GM18873 (cell line): Measurements from ENCODE around the gene PPP3R2.
"Not testable (repeated sequence)": the region's sequence is repeated elsewhere in the genome, so short reads cannot be mapped to it uniquely, and the experiment has no call there.

ENCODE experiments used
- ATAC-seq: cut with Tn5 transposase; IDR thresholded peaks from one replicate; pipeline ENCODE4 v1.9.1; 2021; ENCODE audit warnings: mild to moderate bottlenecking, moderate library complexity, moderate number of reproducible peaks; ENCODE audit not compliant: unreplicated experiment, low FRiP score

The PPP3R2 gene

GRCh38 chr9:101590901-101591300 lies 3.9 kb downstream of the PPP3R2 start:
- ATAC-seq: no peak

GRCh38 chr9:101590074-101590473 lies 4.7 kb downstream of the PPP3R2 start:
- ATAC-seq: not testable (repeated sequence)

- no peak for ATAC-seq
Measured at GRCh38 chr9:101587332-101588043, 7.3 kb downstream of the PPP3R2 start.

- peak; percentile 85 for ATAC-seq
Measured at GRCh38 chr9:101586651-101587050, 8.1 kb downstream of the PPP3R2 start.

GRCh38 chr9:101585740-101586139 lies 9.0 kb downstream of the PPP3R2 start:
- no peak for ATAC-seq

GRCh38 chr9:101582553-101582952 lies 12.2 kb downstream of the PPP3R2 start:
- ATAC-seq: no peak

GRCh38 chr9:101579711-101580545 lies 14.8 kb downstream of the PPP3R2 start:
- no peak for ATAC-seq

- no peak for ATAC-seq
Measured at GRCh38 chr9:101578378-101578777, 16.4 kb downstream of the PPP3R2 start.

- no peak for ATAC-seq
Measured at GRCh38 chr9:101574731-101575333, 19.9 kb downstream of the PPP3R2 start.

GRCh38 chr9:101572316-101572715 lies 22.5 kb downstream of the PPP3R2 start:
- no peak for ATAC-seq

GRCh38 chr9:101571114-101571513 lies 23.7 kb downstream of the PPP3R2 start:
- ATAC-seq: no peak

GRCh38 chr9:101569741-101570501 lies 24.8 kb downstream of the PPP3R2 start:
- ATAC-seq: no peak

- no peak for ATAC-seq
Measured at GRCh38 chr9:101567725-101568350, 26.9 kb downstream of the PPP3R2 start.

- peak; percentile 64 for ATAC-seq
Measured at GRCh38 chr9:101566904-101567724, 27.7 kb downstream of the PPP3R2 start.

- no peak for ATAC-seq
Measured at GRCh38 chr9:101564252-101564651, 30.5 kb downstream of the PPP3R2 start.

- ATAC-seq: no peak
Measured at GRCh38 chr9:101562966-101563365, 31.8 kb downstream of the PPP3R2 start.

GRCh38 chr9:101561740-101562139 lies 33.0 kb downstream of the PPP3R2 start:
- no peak for ATAC-seq

- not testable (repeated sequence) for ATAC-seq
Measured at GRCh38 chr9:101549472-101550098, 45.2 kb downstream of the PPP3R2 start.
